D341Med (cell line): ENCODE measurements around the gene REEP3.

Experiments
- DNase-seq: peaks from one replicate; pipeline ENCODE4 v3.0.0; 2012; ENCODE audit warnings: low spot score

Gene REEP3

DNA sequence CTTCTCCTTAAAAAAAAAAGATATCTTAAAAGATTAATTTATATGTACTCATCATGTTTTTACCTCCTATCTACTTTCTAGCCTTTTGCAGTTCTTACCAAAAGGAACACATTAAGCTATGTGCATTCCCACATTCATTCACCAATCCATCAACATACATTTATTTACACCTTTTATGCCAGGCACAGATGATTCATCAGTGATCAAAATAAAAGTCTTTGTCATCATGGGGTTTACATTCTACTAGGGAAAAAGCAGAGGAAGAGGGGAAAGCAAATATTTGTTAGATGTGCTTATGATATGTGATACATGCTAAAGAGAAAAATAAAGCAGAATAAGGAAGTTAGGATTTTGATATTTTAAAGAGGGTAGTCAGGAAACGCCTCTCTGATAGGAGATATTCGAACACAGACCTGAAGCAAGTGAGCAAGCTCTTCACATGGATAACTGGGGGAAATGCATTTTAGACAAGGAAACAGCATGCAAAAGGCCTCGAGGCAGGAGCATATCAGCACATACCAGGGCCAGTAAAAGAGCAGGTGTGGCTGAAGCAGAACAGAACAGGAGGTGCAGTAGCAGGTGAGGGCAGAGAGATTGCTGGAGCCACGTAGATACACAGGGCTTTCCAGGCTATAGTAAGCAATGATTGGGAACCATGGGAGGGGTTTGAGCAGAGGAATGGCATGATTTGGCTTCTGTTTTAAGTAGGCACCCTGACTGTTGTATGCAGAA, 67.4 kb downstream of the REEP3 start:
- DNase-seq, result no peak

DNA sequence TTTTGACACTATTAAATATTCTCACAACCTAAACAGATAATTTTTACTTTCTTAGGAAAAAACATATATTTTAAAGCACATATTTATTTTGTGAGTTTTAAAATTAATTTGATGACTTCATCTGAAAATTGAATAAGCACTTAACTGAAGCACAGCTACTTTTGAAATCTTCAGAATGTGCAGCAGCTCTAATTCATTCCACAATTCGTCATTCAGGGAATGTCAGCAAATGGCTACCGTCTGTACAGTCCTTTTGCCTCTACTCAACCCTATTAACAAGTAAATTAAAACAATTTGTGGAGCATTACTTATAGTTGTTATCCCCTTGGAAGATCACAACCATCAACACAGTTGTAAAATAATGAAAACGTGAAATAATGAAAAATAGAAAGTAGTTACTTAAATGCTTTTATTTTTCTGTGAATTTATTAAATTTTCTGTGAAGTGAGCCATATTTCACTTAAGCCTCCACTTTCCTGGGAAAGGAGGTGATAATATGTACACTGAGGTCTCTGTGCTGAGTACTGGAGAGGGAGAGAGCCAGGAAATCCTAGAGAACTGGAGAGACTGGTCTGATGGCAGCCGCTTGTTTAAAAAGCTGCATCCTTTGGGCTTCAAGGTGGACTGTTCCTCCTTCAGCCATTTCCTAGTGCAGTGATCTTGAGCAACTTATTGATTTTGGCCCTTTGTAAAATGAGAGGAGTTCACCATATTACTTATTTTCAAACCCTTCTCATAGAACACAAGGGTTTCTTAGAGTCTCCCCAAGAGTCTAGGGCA, 70.6 kb downstream of the REEP3 start:
- no peak for DNase-seq

DNA sequence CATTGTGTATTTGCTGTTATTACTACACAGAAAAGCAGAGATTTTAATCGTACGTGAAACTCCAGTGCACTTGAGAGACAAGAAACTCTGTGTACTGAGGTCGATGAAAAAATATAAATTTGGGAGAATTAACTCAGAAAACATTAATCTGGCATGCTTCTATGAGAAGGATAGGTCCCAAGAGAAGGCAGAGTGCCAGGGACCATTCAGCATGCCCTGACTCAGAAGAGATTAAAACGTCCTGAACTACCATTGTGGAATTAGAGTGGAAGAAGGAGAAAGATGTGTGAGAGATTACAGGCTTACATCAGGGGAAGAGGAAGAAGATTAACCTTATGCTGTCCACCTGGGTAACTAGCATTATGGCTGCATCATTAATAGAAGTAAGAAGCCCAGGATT, 72.4 kb downstream of the REEP3 start:
- peak; percentile 43 for DNase-seq

DNA sequence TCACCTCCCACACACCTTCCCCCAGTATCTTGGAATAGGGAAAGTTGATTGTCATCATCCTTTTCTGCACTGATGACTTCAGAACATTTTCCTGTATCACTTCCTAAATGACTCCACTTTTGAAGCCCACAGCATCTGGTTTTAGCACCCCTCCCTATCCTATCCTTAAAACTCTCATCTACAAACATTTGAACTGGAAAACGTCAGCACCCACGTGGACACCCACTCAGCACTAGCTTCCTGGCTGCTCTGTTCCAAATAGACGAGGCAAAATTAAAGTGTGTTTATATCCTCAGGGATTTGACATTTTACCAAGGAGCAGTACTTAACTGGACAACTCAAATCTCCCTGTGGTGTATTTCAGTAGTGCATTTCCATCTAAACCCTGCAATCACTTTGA, 73.9 kb downstream of the REEP3 start:
- no peak for DNase-seq

DNA sequence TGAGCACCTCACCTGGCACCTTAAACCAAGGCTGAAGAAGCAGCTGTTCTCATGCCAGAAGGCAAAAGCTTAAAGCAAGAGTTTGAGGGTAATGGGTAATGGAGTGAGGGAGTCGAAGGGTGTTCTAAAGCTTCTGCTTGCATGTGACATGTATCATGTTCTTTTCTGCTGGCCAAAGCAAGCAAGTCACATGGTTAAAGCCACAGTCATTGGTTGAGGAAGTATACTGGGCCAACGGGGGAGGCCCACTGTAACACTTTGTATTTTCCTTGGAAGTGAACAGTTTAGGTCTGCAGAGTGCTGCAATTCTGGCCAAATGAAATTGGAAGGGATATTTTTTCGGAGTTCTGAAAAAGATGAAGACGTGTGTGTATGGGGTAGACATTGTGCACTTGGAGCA, 75.7 kb downstream of the REEP3 start:
- no peak for DNase-seq

DNA sequence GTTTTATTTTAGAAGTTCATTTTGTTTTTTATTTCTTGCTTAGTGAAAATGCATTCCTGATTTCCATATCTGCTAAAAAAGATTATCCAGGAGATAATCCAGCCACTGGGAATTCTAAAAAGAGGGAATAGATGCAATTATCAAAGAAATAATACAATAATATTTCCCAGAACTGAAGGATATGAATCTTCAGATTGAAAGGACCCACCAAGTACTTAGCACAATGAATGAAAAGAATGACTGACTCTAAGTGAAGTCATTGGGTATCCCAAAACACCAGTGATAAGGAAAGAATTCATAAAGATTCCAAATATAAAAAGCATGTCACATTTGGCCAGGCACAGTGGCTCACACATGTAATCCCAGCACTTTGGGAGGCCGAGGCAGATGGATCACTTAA, 79.3 kb downstream of the REEP3 start:
- no peak for DNase-seq

DNA sequence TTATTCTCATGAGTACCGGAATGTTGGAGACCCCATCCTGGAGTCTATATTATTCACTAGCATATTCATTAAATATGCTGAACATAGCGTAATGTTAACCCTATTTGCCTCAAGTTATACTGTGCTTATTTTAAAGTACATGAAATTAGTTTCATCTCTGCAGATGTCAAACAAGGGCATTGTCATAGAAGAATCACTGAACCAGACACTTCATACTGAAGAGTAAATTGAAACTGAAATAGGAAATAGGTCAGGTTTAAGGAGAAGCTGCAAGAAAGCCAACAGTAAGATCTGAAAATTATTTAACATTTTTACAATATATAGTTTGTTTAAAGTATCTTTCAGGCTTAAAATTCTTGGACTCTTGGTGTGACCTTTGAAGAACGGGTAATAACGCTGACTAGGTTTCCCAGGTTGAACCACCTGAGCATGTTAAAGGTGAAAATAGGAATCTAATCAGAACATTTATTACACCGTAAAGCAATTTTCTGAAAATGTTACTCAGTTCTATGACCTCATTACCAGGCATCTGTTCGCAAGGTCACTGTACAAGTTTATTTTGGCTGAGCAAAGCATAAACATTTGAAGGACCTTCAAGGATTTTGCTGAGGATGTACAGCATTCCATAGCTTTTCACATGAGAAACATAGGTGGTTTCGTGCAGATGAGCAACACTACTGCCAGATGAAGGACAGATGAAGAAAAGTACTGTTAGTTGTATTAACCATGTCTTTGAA, 82.7 kb downstream of the REEP3 start:
- DNase-seq, result no peak

DNA sequence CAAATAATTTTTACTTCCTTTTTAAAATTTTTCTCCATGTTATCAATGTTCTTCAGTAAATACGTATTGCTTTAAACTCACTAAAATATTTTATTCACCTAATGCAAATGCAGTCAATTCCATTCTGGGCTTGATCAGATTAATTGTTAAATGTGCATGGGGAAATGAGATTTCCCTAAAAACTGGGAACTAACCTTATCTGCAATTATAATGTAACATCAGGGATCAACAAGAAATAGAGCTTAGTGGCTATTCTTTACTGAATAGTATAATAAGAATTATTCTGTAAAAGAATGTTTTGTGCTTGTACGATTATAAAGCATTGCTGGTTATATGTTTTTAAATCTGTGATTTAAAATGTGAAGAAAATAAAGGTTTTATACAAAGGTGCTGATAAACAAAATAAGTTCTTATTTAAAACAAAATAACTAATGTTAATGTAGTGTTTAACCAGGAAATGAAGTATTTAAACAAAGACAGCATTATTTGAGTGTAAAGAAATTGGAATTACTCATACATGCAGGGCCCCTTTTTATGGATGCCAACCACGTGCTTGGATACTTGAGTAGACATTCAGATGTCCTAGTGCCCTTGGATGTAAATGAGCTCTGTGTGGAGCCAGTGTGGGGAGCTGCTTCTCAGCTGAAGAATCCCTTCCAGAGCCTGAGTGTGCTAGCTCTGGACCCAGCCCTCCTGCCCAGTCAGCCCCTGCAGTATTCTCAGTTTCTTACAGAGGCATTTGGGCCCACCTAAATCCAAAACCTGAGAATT, 84.2 kb downstream of the REEP3 start:
- no peak for DNase-seq

DNA sequence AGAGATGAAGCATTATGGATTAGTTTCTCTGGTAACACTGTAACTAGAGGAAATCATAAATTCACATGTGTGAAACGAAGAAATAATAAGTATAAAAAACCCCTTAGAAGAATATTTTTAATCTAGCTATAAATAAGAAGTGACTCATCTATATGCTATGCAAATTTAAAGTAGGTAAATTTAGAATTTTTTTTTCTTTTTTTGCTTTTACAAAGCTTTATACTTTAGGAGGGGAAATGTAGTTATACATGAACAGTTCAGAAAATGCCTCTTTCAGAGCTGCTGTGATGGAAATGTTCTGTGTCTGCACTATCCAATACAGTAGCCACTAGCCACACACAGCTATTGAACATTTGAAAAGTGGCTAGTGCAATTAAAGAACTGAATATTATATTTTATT, 87.3 kb downstream of the REEP3 start:
- no peak for DNase-seq

DNA sequence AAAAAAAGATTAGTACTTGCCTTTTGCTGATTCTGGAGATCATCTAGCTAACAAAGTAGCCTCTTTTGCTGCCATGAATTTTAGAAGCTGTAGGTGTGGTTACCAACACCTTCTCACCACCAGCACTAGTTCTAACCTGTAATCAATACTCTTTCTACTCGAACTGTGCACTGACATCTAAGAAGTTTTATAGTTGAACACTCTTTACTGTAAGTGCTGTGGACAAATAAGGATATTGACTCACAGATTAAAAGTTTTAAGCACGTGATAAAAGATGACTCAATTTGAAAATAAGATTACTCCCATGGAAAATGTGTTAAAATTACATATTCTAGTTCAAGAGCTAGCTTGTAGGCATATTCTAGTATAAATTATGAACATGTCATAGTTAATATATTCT, 89.9 kb downstream of the REEP3 start:
- no peak for DNase-seq

DNA sequence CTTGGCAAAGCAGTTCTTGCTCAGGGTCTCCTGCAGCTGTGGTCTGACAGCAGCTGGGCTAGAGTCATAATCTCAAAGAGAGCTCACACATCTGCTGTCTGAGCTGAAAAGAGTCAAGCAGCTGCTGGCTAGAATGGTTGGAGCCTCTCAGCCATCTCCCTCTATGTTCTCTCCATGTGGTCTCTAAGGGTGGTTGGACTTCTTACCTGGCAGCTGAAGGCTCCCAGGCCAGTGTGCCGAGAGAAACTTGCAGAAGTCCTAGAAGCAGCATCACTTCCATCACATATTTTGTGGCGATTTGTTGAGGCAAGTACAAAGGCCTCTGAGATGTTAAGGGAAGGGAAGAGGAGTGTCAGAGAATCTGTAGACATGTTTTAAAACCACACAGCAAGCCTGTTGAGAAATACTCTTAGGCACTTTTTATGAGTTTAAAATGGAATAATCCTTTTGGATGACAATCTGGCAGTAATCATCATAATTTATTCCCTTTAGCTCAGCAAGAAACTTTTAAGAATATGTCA, 93.2 kb downstream of the REEP3 start:
- DNase-seq, result peak; percentile 27

DNA sequence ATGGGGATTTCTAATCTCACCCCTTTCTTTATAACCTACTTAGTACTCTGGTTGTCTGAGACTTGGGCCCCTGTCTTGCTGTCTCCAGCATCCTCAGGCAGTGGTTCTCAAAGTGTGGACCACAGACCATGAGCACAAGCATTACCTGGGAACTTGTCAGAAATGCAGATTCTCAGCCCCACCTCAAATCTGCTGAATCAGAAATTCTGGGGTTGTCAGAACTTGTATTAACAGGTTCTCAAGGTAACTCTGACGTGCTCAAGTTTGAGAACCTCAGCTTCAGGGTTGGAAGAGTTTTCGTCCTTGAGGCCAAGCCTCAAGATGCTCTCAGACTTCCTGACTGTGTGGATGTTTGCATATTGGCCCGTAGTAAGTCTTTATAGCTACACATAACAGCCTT, 97.4 kb downstream of the REEP3 start:
- DNase-seq, result no peak

DNA sequence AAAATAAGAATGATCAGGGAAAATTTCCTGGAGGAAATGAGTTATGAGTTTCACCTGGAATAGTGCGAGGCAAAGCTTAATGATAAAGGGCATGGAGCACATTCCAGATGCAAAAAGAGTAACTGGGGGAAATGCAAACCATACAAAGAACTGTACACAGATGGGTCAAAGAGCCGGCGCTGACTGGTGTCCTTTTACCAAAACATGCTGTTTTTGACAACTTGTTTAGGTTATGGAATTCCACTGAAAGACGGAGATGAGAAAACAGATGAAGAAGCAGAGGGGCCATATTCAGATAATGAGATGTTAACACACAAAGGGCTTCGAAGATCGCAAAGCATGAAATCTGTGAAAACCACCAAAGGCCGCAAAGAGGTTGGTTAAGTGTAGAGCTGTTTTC, 98.2 kb downstream of the REEP3 start:
- no peak for DNase-seq

DNA sequence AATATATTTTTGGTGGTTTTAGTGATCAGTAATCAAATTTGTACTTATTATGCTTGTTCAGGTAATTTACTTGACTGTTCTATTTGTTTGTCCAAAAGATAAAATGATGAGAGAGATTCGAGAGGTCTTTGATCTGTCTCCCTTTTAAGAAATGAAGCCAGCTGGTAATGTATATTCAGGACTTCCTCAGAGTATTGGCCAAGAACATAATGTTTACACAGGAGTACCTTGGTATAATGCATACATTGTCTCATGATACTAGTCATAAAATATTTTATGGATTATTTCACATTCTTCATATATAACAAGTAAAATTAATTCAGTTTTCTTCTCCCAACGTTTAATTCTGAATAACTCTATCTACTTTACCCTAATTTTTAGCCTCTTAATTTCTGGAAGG, 100.9 kb downstream of the REEP3 start:
- no peak for DNase-seq

DNA sequence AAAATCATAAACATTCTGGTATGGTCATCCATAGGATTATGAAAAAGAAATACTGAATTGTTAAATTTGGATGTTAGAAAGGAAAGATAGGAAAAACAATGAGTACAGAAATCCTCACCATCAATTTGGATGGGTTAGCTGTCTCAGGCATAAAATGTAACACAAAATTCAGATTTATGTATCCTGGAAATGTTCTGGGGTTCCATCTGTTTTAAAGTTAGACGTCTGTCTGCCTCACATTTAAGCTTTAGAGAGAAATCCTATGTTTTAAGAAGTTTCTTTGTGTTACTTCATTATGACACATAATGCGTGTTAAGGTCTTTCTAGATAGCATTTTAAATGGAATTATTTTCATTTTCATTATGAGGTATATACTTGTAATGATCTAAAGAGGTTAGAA, 103.5 kb downstream of the REEP3 start:
- DNase-seq, result no peak

DNA sequence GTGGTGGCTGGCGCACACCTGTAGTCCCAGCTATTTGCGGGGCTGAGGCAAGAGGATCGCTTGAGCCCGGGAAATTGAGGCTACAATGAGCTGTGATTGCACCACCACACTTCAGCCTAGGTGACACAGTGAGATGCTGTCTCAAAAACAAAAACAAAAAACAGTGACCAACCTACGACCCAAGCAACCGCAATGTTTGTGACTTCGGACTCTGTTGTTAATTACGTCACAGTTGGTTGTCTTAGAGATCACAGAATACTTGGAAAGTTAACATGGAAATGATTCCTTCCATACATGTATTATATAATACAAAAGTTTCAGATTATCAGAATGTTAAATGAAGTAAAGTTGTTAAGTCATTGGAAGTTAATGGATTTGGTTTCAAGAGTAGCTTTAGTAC, 106.2 kb downstream of the REEP3 start:
- no peak for DNase-seq

DNA sequence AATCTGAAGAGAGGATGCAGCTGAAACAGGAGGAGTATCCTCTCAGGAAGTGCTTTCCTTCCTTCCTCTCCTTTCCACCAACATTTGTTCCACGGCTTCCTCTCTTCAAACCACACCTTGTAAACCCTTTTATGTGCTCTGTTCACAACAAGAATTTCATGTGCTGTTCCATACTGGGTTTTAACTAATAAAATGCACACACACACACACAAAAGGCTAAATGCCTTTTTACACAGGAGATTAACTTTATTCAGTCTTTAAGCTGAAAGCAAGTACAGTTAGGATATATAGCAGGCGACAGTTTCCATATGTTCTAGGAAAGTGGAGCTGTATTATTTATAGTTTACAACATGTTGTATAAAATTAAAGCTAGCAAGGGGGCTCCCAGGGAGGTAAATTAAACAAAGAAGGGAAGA, 106.7 kb downstream of the REEP3 start:
- no peak for DNase-seq

DNA sequence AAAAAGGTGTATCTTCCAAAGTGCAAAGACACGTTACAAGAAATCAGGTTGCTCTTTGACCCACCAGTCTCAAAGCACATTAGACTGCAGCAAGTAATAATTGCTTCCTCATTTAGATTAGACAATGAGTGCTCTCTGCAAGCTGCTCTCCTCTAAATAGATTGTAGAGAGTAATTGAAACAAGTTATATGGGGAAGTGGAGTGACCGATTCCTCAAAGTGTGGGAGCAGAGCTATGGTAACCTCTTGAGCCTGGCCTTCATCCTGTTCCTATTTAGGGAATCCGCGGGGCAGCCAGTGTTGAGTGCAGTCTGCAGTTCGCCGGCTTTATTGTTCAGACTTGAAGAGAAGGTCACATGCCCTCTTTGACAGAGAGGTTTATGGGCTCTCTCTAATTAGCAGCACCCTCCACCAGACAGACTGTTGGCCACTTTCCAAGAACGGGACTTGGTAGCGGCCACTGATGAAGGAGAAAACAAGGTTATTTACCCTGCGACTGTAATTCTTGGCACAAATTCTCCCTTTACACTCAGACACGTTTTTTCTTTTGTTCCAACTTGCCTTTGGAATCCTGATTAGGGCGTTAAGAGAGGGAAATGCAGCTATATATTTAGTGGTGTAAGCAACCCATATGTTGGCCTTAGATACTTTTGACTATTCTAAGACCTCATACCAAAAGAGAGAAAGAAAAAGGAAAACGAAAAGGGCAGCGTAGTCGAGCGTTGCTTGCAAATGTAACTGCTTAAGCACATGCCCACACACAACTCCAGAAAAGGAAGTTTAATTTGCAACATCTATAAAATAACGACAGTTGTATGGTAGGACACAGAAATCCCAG, 107.5 kb downstream of the REEP3 start:
- peak; percentile 58 for DNase-seq

DNA sequence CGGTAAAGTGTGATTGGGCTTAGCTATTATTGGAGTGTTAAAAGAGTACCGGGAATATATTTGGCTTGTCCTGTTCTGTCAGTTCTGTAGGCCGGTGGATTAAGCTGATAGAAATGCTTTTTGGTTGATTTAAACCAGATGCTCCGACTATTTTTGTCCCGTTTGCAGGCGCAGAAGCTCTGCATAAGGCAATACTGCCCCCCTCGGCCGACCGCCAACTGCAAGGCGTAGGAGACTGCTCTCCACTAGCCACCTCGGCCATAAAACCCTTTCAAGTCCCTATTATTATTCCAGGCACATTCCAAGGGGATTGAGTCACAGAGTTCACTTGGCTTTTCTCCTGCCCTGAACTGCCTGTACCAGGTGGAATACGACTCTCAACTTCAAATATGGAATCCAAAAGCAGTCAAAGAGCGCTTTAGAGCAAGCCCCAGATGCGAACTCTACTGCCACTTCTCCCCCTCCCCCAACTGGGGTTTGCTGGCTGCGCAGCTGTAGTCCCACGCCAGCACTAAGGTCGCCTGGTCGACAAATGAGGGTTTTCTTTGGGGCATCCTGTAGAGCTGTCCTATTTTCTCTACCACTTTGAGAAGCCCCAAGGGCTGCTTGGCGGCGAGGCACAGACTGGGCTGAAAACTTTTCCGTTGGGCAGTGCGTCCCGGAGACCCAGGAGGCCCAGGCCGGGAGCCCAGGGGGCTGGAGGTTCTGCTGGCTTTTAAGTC, 108.3 kb downstream of the REEP3 start:
- DNase-seq, result peak; percentile 68
